NK-92 treated with Interleukin-12 subunit alpha and Interleukin-12 subunit beta, amount 100 ng/mL, for 24 hours (cell line): ENCODE measurements around the gene TUBA4B.

Experiments used
- DNase-seq: peaks from one replicate; lab custom pipeline; 2025; lab: John Stamatoyannopoulos, UW

The TUBA4B gene

DNA sequence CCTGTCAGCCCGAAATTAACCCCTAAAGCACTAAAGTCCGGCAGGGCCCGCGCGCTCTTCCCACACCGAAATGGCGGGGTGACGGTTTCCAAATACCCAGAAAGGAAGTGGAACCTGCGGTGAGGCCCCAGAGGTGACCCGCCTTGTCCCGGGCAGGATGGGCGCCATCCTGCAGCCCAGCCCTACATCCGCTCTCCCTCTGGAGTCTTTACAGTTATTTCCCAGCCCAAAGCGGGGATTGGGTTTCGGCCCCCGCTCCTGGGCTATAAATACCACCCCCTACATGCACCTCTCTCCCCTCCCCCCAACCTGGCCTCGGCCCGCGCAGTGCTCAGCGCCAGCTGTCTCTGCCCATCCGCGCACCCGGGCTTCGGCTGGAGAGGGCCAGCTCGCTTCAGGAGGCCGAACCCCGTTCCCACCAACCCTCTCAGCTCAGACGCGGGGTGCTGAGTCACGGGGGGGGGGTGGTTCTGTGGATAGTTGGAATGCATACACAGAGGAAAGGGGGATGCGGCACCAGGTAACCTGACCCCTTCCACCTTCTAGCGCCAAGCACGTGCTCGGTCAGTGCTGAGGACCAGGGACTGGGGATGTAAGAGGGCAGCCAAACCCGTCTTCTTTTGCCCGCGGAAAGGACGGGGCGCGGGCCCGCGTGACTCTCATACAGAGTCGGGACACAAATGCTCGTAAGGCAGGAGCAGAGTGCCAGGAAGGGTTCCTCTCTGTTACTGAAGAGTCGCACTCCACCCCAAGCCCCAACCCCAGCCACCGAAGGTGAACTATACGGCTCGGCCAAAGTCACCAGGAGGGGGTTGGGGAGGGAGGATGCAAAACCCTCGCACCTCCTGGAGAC is at the start of gene TUBA4B:
TUBA4B (plus strand) TSS at position 344 of the 853 bp plus-strand sequence; CDS start at position 509, 165 bp downstream.
- peak; percentile 65 for DNase-seq

DNA sequence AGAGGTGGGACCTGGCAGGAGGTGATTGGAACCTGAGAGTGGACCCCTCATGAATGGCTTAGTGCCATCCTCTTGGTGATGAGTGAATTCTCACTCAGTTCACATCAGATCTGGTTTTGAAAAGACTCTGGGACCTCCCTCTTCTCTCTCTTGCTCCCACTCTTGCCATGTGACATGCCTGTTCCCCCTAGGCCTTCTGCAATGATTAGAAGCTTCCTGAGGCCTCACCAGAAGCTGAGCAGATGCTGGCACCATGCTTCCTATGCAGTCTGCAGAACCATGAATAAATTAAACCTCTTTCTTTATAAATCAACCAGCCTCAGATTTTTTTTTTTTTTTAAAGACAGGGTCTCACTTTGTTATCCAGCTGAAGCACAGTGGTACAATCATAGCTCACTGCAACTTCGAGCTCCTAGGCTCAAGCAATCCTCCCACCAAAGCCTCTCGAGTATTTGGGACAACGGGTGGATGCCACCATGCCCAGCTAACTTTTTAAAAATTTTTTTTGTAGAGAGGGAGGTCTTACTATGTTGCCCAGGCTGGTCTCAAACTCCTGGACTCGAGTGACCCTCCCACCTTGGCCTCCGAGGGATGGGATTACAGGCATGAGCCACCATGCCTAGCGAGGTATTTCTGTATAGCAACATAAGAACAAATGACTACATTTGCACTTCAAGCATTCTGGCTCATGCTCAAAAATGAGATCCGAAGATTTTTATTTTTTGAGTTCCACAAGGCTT is 48.4 kb upstream of the TUBA4B start:
- no peak for DNase-seq

DNA sequence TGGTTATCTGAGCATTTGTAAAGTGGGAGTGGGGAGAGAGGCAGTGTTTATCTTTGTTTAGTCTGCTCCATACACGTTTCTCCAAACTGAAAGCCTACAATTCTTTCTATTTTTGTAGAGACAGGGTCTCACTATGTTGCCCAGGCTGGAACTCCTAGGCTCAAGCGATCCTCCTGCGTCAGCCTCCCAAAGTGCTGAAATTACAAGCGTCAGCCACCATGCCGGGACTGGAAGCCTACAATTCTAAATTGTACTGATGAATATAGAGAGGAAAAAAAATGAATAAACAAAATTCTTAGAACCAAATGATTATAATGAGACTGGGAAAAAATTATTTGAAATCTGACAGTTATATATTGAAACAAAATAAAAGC is 47.9 kb upstream of the TUBA4B start:
- no peak for DNase-seq

DNA sequence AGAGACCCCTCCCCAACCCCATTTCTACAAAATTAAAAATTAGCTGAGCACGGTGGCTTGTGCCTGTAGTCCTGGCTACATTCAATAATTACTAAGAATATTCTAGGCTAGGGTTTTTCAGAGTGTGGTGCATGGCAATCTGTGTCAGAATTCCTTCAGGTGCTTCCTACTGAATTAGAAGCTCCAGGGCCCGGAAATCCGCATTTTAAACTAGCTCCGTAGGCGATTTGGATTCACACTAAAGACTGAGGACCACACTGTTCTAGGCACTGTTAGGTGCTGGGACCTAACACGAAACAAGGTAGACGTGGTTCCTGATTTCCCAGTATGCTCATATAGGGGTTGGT is 47.1 kb upstream of the TUBA4B start:
- no peak for DNase-seq

DNA sequence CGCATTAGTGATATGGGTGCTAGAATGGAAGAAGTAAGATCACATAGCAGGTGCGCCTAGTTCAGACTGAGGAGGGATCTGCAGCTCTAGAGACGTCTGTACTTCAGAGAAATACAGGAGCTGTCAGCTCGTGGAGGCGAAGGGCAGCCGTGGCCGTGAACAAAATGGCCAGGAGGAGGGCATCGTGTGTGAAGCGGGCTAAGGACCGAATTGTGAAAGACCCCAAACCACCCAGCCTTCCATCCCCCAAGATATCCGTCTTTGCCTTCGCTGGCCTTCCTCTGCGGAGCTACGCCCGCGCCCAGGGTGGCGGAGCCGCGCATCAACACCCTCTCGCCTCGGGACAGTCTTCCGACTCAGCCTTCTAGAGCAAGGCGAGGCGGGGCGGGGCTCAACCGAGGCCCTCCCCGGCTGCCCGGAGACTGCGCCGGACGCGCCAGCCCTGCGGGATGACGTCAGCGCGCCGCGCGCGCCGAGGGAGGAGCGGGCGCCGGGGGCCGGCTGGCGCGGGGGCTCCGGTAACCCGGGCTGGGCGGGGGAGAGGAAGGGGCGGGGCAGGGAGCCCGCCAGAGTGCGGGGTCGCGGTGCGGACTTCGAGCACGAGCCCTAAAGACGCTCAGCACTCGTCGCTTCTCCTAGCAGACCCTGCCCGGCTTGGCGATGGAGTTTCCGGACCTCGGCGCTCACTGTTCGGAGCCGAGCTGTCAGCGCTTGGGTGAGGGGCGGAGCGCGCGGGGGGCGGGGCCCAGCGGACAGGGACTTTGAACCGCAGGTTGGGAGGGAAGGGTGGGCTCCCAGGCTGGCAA is 46.5 kb upstream of the TUBA4B start, which contains the start of gene ZFAND2B:
ZFAND2B (plus strand) TSS at position 455 of the 806 bp plus-strand sequence; CDS start at position 661, 206 bp downstream.
- peak; percentile 93 for DNase-seq

DNA sequence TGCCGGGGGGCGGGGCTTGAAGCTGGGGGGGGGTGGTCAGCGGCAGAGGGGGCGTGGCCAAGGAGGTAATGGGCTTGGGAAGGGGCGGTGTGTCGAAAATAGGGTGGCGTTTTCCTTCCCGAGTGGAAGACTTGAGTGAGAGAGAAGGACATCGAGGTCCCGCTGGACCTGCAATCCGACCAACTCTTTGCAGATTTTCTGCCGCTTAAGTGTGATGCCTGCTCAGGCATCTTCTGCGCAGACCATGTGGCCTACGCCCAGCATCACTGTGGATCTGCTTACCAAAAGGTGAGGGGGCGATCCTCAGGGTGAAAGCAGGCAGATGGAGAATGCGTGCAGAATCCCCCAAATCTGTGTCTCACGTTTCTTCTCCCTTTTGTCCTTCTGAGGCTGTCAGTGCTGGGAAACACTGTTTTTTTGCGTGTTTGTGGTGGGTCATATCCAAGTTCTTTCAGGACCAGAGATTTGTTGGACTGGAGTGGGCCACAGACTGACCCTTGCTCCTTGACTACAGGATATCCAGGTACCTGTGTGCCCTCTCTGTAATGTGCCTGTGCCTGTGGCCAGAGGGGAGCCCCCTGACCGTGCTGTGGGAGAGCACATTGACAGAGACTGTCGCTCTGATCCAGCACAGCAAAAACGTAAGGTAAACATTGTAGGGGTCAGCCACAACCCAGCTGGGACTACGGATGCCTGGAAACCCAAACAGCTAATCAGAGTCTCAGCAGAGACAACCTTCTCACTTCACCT is 45.7 kb upstream of the TUBA4B start:
- DNase-seq: no peak

DNA sequence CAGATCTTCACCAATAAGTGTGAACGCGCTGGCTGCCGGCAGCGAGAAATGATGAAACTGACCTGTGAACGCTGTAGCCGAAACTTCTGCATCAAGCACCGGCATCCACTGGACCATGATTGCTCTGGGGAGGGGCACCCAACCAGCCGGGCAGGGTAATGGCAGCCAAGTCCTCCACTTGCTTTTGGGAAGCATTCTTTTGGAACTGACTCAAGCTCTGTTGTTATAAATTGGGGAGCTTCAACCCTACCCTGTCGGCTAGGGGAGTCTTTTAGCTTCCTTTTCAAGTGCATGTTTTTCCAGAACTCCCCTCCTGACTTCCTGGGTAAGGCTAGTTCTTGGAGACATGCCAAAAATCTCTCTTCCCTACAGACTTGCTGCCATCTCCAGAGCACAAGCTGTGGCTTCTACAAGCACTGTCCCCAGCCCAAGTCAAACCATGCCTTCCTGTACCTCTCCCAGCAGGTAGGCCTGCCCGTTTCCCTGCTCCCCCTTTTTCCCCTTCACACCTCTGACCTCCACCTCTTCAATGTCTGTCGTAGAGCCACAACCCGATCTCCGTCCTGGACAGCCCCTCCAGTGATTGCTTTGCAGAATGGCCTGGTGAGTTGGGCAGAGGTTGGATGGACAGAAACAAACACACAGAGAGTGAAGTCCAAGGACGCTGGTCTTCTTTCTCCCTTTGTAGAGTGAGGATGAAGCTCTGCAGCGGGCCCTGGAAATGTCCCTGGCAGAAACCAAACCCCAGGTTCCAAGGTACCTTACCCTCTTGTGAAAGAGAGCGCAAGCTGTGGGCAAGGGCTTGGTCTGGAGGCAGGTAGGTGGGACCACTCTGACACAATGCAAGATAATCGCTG is 44.9 kb upstream of the TUBA4B start:
- DNase-seq: no peak

DNA sequence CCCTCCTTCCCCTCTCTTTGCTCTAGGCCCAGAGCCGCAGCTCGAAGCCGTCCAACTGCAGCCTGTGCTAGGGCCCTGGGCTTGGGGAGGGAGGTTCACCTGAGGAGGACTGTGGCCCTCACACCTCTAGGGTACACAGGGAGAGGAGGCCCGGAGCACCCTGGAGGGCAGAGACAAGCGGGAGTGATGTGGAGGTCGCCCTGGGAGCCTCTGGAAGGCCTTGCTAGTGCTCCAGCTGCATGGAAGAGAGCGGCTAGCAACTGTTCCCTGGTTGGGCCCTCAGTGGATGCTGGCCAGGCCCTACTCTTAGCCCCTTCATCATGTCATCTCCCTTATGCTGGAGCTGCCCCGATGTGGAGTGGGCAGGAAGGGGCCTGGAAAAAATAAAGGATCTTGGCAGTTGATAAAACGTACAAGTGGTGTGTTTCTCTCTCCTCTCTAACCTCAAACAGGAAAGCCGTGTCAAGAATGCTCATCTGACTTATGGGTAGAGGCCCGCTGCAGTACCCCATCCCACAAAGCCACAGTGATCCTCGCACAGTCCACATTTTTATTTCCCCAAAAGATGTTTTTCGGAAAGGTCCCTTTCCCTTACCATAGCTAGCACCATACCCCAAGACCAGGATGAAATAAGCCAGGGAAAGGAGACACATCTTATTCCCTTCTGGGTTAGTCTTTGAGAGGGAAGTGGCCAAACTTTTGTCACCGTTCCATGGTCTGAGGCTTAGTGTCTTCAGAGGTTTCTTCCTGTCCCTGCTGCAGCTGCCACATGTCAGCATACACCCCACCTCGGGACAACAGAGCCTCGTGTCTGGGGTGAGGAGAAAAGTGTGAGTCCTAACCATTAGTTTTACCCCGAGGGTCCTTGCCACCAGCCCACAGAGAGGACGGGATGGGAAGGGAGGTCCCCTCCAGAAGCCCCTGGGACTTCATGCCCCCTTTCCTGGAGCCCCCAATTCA is 43.5 kb upstream of the TUBA4B start:
- DNase-seq: no peak

DNA sequence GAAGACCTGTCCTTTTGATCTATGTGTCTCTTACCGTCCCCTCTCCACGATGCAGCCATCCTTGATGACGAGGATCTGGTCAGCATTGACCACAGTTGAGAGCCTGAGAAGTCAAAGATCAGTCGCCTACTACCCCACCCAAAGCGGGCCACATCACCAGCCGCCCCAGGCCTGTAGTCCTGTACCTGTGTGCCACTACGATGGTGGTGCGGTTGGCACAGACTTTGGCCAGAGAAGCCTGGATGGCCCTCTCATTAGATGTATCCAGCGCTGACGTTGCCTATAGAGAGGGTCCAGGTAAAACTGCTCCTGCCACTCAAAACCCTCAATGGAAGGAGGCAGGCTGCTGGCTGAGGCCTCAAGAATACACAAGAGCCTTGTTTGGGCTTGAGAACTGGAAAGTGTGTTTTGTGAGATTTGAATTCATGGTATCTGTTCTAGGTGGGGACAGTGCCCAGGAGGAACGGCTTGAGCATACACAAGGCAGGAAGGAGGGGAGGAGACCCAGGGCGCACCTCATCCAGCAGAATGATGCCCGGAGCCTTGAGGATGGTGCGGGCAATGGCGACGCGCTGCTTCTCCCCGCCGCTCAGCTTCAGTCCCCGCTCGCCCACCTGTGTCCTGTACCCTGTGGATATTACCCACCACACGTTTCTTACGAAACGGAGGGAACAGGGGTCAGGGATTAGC is 42.7 kb upstream of the TUBA4B start:
- no peak for DNase-seq

DNA sequence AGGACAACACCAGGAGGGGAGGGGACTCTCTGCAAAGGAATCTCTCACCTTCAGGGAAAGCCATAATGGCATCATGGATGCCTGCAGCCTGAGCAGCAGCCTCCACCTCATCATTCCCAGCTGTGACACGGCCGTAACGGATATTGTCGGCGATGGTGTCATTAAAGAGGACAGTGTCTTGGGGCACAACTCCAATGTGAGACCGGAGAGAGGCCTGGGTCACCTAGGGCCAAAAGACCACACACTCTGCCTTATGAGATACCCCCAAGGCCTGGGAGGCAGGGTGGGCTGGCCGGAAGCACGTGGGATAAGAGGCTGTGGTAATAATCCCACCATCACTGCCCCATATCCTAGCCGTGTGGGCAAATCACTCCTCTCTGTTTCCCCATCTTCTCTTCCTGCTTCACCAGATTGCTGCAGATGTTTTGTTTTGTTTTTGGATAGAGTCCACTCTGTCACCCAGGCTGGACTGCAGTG is 42.1 kb upstream of the TUBA4B start:
- no peak for DNase-seq

DNA sequence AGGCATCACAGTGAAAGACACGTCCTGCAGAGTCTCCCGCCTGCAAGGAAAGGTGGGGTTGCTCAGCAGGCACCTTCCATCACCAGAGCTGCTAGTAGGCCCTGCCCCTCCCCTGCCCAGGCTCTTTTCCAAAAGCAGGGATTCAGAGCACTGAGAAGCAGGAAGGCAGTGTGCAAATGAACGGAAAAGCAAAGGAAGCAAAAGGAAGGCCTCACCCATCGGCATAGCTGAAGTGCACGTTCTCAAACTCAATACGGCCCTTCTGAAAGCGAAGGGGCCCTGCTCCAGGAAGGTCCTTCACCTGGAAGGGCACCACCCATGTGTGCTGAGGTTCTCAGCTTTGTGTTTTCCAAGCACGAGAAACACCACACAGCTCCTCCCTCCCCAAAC is 40.0 kb upstream of the TUBA4B start:
- no peak for DNase-seq

DNA sequence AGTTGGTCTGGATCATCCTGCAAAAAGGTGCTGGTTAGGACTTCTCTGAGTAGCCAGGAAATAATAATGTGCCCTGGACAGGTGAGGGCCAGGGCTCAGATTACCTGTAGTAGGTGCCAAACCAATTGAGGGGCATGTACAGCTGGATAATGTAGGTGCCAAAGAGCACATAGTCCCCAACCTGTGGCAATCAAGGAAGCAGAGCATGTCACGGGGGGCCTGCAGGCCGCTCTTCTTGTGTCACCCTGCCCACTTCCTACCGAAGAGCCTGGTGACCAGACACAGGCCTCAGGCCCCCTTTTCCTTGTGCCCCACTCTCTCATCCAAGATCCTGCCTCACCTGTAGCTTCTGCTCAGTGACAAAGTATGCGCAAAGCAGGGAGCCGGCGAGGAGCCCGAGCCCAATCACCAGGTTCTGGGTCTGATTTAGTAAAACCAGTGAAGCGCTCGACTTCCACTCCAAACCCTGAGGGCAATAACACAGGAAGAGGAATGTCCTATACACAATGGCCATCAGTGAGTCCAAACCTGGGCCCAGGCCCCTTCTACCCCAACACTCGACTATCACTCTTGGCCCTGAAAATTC is 39.5 kb upstream of the TUBA4B start:
- no peak for DNase-seq

DNA sequence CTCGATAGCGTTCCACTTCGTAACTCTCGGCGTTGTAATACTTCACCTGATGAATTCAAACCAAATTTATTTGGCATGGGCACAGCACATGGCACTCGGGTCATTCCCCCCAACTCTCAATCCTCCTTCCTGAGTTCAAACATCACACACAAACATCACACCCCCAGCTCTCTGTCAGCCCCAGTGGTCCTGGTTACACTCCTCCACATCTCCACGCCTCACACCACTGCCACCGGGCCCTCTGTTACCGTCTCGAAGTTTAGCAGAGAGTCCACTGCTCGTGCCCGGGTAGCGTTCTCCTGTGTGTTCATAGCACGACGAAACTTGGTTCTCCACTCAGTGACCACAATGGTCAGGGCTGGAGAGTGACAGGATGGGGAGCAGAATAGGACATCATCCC is 38.9 kb upstream of the TUBA4B start:
- no peak for DNase-seq

DNA sequence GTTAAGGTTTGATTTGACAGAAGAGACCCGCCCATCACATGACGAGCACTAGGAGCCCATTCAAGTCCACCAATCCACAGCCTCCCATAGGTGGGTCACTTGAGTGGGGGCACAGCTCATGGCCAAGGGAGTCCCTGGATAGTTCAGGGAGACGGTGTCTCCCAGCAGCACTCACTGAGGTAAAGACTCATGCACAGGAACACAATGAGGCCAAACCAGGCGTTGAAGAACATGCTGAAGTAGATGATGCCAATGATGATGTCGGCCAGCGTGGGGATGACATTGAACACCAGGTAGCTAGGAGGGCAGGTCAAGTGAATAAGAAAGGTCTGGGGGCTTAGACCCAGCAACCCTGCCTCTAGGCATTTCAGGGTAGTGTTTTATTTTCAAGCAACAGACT is 38.3 kb upstream of the TUBA4B start:
- DNase-seq: no peak

DNA sequence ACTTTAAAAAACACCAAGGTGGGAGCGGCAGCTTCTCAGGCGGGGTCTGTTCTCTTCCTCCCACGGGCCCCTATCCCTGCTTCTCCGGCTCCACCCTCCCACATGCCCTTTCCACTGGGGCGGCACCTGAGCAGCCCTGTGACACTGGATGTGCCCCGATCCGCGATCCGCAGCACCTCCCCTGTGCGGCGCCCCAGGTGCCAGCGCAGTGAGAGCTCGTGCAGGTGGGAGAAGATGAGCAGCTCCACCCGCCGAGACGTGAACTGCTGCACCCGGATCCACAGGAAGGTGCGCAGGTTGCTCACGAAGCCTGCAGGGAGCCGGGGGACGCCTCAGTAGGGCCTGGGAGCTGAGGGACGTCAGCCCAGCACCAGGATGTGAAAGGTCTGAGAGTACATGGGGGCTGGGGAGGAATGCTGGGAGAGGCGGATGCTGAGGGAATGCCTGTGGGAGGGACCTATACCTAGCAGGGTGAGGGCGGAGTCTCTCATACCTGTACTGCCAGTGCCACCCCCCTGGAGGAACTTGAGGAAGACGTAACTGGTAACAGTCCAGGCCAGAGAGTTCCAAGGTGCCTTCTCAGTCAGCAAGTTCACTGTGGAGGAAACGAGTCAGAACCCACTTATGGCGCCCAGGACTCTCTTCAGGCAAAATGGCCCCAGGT is 37.0 kb upstream of the TUBA4B start:
- no peak for DNase-seq

DNA sequence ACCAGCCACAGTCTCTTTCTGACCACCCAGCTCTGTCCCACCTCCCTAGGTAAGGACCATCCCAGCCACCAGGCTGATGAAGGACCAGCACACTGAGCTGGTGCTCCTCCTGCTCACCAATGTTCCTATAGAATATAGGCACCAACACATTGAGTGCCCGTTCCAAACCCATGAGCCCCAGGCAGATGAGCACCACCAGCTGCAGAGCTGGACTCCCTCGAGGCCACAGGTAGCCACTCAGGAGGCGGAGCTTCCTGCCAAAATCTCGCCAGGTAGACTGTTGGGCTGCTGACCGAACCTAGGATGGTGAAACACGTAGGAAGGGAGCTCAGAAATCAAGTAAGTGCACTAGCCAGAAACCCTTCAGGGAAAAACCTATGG is 36.5 kb upstream of the TUBA4B start:
- DNase-seq: no peak

DNA sequence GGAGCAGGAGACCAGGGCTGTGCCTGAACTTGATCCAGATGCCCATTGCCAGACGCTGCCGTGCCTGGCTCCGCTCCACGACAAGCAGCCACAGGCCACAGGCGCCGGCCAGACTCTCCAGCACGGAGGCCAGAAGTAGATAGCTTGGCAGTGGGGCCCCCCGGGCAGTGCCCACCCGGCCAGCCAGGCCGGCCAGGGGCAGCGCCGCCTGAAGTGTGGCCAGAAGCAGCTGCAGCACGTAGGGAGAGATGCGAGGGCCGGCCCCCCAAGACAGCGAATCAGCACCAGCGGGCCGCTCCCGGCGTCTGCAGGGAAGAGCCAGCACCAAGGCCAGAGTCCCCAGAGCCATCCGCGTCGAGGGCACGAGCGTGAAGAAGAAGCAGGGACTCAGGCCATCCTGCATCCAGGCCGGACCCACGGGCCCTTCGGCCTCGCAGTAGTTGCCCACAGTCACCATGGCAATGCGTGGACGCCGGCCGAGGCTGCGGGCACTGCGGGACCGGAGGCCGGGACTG is 34.8 kb upstream of the TUBA4B start:
- DNase-seq: no peak
